GM12874 (cell line): ENCODE measurements around the gene AMBRA1.

Source experiments
- CTCF ChIP-seq: IDR thresholded peaks from 2 replicates; pipeline ENCODE4 v1.5.1; 2011; ENCODE audit warnings: low read depth, mild to moderate bottlenecking, control low read depth, low read length, moderate library complexity; ENCODE audit not compliant: insufficient read depth

AMBRA1 gene

GRCh38 chr11:46437122-46437689 lies 156.6 kb downstream of the AMBRA1 start:
- TF ChIP-seq CTCF: no peak

GRCh38 chr11:46436113-46436512 lies 157.7 kb downstream of the AMBRA1 start:
- no peak for TF ChIP-seq CTCF

- no peak for TF ChIP-seq CTCF
Observed at GRCh38 chr11:46435679-46436078, 158.1 kb downstream of the AMBRA1 start.

- no peak for TF ChIP-seq CTCF
Observed at GRCh38 chr11:46431211-46431610, 162.6 kb downstream of the AMBRA1 start.

- TF ChIP-seq CTCF: no peak
Observed at GRCh38 chr11:46429717-46430116, 164.1 kb downstream of the AMBRA1 start.

- no peak for TF ChIP-seq CTCF
Observed at GRCh38 chr11:46427364-46427763, 166.5 kb downstream of the AMBRA1 start.

- no peak for TF ChIP-seq CTCF
Observed at GRCh38 chr11:46426233-46426991, 167.4 kb downstream of the AMBRA1 start.
